Panc1 (cell line): Measurements from ENCODE around the gene TOR1AIP2. TPM values are rescaled to one million over a fixed set of nuclear protein-coding genes. Genes with fewer than 3 reads are reported as not detected.

ENCODE experiments used
- ATAC-seq: fragments of 200-7000 bp; cut with Tn5 transposase; 2 replicates; pipeline ENCODE4 v1.9.1; 2020; ENCODE audit warnings: mild to moderate bottlenecking, moderate library complexity
- BruUV-seq: library from RNA; stranded (reverse); fragments of 400-500 nt; replicated peaks from 2 replicates; lab custom pipeline; 2021; lab: Mats Ljungman, UMichigan
- CTCF ChIA-PET: fragments of 300-600 bp; sonication (Branson Sonifier 250); formaldehyde crosslinking; loops from one replicate; lab custom pipeline; 2022; ENCODE audit warnings: antibody characterized with exemption; lab: Charles Lee
- POLR2A ChIA-PET: fragments of 300-600 bp; sonication (Branson Sonifier 250); formaldehyde crosslinking; loops from one replicate; lab custom pipeline; 2022; ENCODE audit warnings: antibody characterized with exemption; lab: Charles Lee
- DNase-seq: peaks from one replicate; pipeline ENCODE4 v3.0.0-alpha.2; 2010; ENCODE audit warnings: low read depth, low spot score
- H3K27ac ChIP-seq: 2 replicates; pipeline ENCODE4 v1.5.1; 2011; ENCODE audit warnings: mild to moderate bottlenecking, low read length, inconsistent platforms
- H3K27me3 ChIP-seq: fragments of 200-500 bp; sonication (Bioruptor generic); 2 replicates; pipeline ENCODE4 v1.6.0; 2014; ENCODE audit warnings: low read length, inconsistent platforms; ENCODE audit not compliant: control insufficient read depth, insufficient read depth
- H3K36me3 ChIP-seq: fragments of 200-500 bp; sonication (Bioruptor generic); 2 replicates; pipeline ENCODE4 v1.5.1; 2014; ENCODE audit warnings: inconsistent platforms, mild to moderate bottlenecking, low read length, moderate library complexity; ENCODE audit not compliant: control insufficient read depth, insufficient read depth
- H3K4me1 ChIP-seq: 2 replicates; pipeline ENCODE4 v1.5.1; 2011; ENCODE audit warnings: inconsistent platforms, mild to moderate bottlenecking, low read length, moderate library complexity; ENCODE audit not compliant: control insufficient read depth, insufficient read depth
- H3K4me3 ChIP-seq, 2 experiments: 2 replicates each; pipeline ENCODE4 v1.5.1; 2011 to 2012; ENCODE audit warnings: low read depth in 2 of 2, low read length in 2 of 2, mild to moderate bottlenecking in 2 of 2, inconsistent platforms in 1 of 2, moderate library complexity in 1 of 2
- H3K9me3 ChIP-seq: fragments of 200-500 bp; sonication (Bioruptor generic); 2 replicates; pipeline ENCODE4 v1.5.1; 2014; ENCODE audit warnings: low read depth, mild to moderate bottlenecking, inconsistent platforms, low read length, moderate library complexity; ENCODE audit not compliant: control insufficient read depth, insufficient read depth
- POLR2AphosphoS5 ChIP-seq: IDR thresholded peaks from 2 replicates; pipeline ENCODE4 v1.6.1; 2012; ENCODE audit warnings: mild to moderate bottlenecking, low read depth, low read length, moderate library complexity
- SIN3A ChIP-seq: IDR thresholded peaks from 2 replicates; pipeline ENCODE4 v1.6.1; 2012; ENCODE audit warnings: low read depth, mild to moderate bottlenecking, low read length, moderate library complexity, borderline replicate concordance; ENCODE audit not compliant: insufficient read depth
- TCF7L2 ChIP-seq: IDR thresholded peaks from 2 replicates; pipeline ENCODE4 v1.6.1; 2011; ENCODE audit warnings: mild to moderate bottlenecking, low read depth, low read length, inconsistent platforms
- in situ Hi-C: cut with HindIII; loops from 2 replicates; pipeline ENCODE4 v1.10.0; 2016; ENCODE audit warnings: low sequenced_read_pairs, low pct_unique_long_range_greater_than_20kb
- intact Hi-C: fragments of 100-400 bp; cut with micrococcal nuclease; formaldehyde crosslinking; loops from one replicate; pipeline ENCODE4 v1.10.0; 2022; ENCODE audit not compliant: unreplicated experiment
- total RNA-seq: library from RNA; stranded (reverse); gene quantifications from one replicate; pipeline ENCODE4 v1.2.1, GENCODE V29; 2021; ENCODE audit not compliant: unreplicated experiment
- TF ChIP-seq, protein P1 (sequence below), 2 experiments: IDR thresholded peaks; 2 replicates each; pipeline ENCODE4 v1.6.1; 2011 to 2012; ENCODE audit warnings: low read depth in 2 of 2, control low read depth in 1 of 2, low read length in 1 of 2, mild to moderate bottlenecking in 1 of 2, moderate library complexity in 1 of 2; ENCODE audit not compliant: insufficient read depth in 1 of 2
- TF ChIP-seq, protein P2 (sequence below): fragments of 450-650 bp; IDR thresholded peaks from 2 replicates; pipeline ENCODE4 v1.5.1; 2017; ENCODE audit warnings: mild to moderate bottlenecking

Gene TOR1AIP2
- total RNA-seq, 1 experiment from 2014 or later, result 94.9 TPM

- POLR2A ChIA-PET, result no interaction called here
- intact Hi-C loops, result loop anchor here (10.0 kb wide), 1 partner anchor 216 kb away; the partner anchor contains the start of gene TDRD5
Measured at GRCh38 chr1:179810367-179810715, 67.3 kb downstream of the TOR1AIP2 start.

DNA sequence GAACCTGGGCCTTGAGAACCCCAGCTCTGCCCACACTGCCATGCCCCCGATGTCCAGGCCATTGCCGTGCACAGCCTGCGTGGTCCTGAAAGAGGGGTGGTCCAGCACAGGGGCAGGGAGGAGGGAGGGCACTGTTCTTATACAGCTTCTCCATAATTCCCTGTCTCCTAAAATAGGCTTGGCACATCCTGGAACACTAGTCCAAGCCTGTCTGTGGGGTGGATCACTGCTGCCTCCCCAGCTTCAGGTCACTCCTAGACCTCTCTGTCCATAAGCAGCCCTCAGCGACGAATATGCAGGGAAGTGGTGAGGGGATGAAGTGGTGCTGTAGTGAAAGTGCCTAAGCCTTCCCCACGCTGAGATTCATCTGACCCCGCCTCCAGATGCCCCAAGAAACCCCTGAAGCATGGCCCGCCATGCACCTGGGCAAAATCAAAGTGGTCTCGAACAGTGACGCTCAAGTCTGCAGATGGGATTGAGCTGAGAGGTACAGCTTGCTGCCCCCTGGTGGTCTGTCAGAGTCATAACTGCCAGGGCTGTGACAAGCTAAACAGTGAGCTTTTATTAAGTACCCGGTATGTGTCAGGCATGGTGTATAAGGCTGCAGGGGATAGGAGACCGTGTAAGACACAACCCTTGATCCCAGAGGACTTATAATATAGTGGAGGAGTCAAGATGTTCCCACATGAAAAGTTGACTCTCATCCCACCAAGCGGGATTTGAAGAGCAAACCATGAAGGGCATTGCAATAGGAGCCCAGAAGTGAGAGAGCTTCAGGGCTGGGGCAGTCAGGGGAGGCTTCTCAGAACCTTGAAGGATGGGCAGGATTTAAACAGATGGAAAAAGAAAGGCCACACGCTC is 67.9 kb downstream of the TOR1AIP2 start:
- intact Hi-C loops, result loop anchor here (1.0 to 10.0 kb wide), 2 partner anchors 103 to 215 kb away; partner anchors contain the start of gene TDRD5
- Histone ChIP-seq H3K9me3 (no peaks in the 10 kb centered on the region), H3K27ac (no peak overlapping the region), H3K4me1 (peaks cover 4% of the 10 kb centered on the region; the same call in 1 of the 2 replicates), H3K4me3 (no peak overlapping the region), H3K36me3 (no peaks in the 10 kb centered on the region), H3K27me3 (0 out of 2 replicates have a peak, but pooled peaks cover 2% of the 10 kb centered on the region)
- POLR2A ChIA-PET, result no interaction called here
- DNase-seq (peak; percentile 61), ATAC-seq (peak; percentile 83)
- in situ Hi-C loops, result no loop called here
- CTCF ChIA-PET, result interaction anchor here (0.6 to 2.6 kb wide), 24 partner anchors 9 to 562 kb away, joined by 3 to 76 read pairs (median 4); no protein-coding TSS in a partner anchor
- TF ChIP-seq TCF7L2, result peak; percentile 21; the same call in 1 of the 2 replicates
- TF ChIP-seq, protein P1, sequence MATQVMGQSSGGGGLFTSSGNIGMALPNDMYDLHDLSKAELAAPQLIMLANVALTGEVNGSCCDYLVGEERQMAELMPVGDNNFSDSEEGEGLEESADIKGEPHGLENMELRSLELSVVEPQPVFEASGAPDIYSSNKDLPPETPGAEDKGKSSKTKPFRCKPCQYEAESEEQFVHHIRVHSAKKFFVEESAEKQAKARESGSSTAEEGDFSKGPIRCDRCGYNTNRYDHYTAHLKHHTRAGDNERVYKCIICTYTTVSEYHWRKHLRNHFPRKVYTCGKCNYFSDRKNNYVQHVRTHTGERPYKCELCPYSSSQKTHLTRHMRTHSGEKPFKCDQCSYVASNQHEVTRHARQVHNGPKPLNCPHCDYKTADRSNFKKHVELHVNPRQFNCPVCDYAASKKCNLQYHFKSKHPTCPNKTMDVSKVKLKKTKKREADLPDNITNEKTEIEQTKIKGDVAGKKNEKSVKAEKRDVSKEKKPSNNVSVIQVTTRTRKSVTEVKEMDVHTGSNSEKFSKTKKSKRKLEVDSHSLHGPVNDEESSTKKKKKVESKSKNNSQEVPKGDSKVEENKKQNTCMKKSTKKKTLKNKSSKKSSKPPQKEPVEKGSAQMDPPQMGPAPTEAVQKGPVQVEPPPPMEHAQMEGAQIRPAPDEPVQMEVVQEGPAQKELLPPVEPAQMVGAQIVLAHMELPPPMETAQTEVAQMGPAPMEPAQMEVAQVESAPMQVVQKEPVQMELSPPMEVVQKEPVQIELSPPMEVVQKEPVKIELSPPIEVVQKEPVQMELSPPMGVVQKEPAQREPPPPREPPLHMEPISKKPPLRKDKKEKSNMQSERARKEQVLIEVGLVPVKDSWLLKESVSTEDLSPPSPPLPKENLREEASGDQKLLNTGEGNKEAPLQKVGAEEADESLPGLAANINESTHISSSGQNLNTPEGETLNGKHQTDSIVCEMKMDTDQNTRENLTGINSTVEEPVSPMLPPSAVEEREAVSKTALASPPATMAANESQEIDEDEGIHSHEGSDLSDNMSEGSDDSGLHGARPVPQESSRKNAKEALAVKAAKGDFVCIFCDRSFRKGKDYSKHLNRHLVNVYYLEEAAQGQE (IDR thresholded peaks at IDR 0.05; ENCODE audit: insufficient read depth in 1 of 2, low read depth in 2 of 2, low read length in 1 of 2), result no peak
- TF ChIP-seq, protein P2, sequence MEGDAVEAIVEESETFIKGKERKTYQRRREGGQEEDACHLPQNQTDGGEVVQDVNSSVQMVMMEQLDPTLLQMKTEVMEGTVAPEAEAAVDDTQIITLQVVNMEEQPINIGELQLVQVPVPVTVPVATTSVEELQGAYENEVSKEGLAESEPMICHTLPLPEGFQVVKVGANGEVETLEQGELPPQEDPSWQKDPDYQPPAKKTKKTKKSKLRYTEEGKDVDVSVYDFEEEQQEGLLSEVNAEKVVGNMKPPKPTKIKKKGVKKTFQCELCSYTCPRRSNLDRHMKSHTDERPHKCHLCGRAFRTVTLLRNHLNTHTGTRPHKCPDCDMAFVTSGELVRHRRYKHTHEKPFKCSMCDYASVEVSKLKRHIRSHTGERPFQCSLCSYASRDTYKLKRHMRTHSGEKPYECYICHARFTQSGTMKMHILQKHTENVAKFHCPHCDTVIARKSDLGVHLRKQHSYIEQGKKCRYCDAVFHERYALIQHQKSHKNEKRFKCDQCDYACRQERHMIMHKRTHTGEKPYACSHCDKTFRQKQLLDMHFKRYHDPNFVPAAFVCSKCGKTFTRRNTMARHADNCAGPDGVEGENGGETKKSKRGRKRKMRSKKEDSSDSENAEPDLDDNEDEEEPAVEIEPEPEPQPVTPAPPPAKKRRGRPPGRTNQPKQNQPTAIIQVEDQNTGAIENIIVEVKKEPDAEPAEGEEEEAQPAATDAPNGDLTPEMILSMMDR, result peak; percentile 94
- BruUV-seq, result no TSS peak

More at GRCh38 chr1:179810367-179810715, 67.3 kb downstream of the TOR1AIP2 start:
- no peak for TF ChIP-seq TCF7L2
- TF ChIP-seq, protein P2, result no peak
- TF ChIP-seq, protein P1 (IDR thresholded peaks at IDR 0.05; ENCODE audit: insufficient read depth in 1 of 2, low read depth in 2 of 2, low read length in 1 of 2), result no peak
- TF ChIP-seq POLR2AphosphoS5, result no peak
- no peak for TF ChIP-seq SIN3A
- Histone ChIP-seq H3K4me3 (no peak overlapping the region), H3K36me3 (no peaks in the 10 kb centered on the region), H3K9me3 (no peaks in the 10 kb centered on the region), H3K4me1 (peaks cover 5% of the 10 kb centered on the region; the same call in 1 of the 2 replicates), H3K27ac (no peak overlapping the region), H3K27me3 (0 out of 2 replicates have a peak, but pooled peaks cover 2% of the 10 kb centered on the region)
- in situ Hi-C loops, result no loop called here
- CTCF ChIA-PET, result interaction anchor here (0.6 to 2.6 kb wide), 19 partner anchors 8 to 558 kb away, joined by 3 to 76 read pairs (median 4); no protein-coding TSS in a partner anchor
- no peak for DNase-seq
- BruUV-seq, result no TSS peak
- no peak for ATAC-seq
